Keratinocyte (primary cell): Measurements from ENCODE around the gene TAF11. TPM values are rescaled to one million over a fixed set of nuclear protein-coding genes. Genes with fewer than 3 reads are reported as not detected.

Source experiments
- DNase-seq: peaks from one replicate; pipeline ENCODE4 v3.0.0-alpha.2; 2011; ENCODE audit warnings: low read depth, missing footprints, low spot score
- FAIRE-seq: peaks from 2 replicates; lab custom pipeline; 2011; peaks lifted over from hg19 to GRCh38; lab: Jason Lieb, UNC
- H2AFZ ChIP-seq: 2 replicates; pipeline ENCODE4 v1.6.0; 2012; ENCODE audit warnings: low read length, control low read depth, inconsistent platforms; ENCODE audit not compliant: control insufficient read depth
- H3K27ac ChIP-seq: 2 replicates; pipeline ENCODE4 v1.5.1; 2011; ENCODE audit warnings: low read length; ENCODE audit not compliant: control insufficient read depth, insufficient read depth
- H3K27me3 ChIP-seq: 3 replicates; pipeline ENCODE4 v1.6.0; 2011; ENCODE audit warnings: low read length; ENCODE audit not compliant: control insufficient read depth, insufficient read depth; ENCODE audit errors: extremely low read depth
- H3K36me3 ChIP-seq, 2 experiments: 2 replicates in 1 of 2; 3 replicates in 1 of 2; pipeline ENCODE4 v1.5.1; 2011; ENCODE audit warnings: low read length in 2 of 2, mild to moderate bottlenecking in 1 of 2; ENCODE audit not compliant: control insufficient read depth in 2 of 2, insufficient read depth in 2 of 2; ENCODE audit errors: extremely low read depth in 1 of 2
- H3K4me1 ChIP-seq: 3 replicates; pipeline ENCODE4 v1.5.1; 2011; ENCODE audit warnings: low read length; ENCODE audit not compliant: control insufficient read depth, insufficient read depth; ENCODE audit errors: extremely low read depth
- H3K4me2 ChIP-seq: 3 replicates; pipeline ENCODE4 v1.6.0; 2011; ENCODE audit warnings: low read depth, low read length; ENCODE audit not compliant: control insufficient read depth, insufficient read depth; ENCODE audit errors: extremely low read depth
- H3K4me3 ChIP-seq, 3 experiments: fragments of 200-600 bp in 1 of 3; sonication (generic) in 1 of 3; 2 replicates in 2 of 3; 3 replicates in 1 of 3; pipeline ENCODE4 v1.5.1; 2011 to 2016; ENCODE audit warnings: low read length in 3 of 3, mild to moderate bottlenecking in 3 of 3, control low read depth in 2 of 3, inconsistent platforms in 1 of 3, low read depth in 1 of 3, mixed read lengths in 1 of 3, mixed run types in 1 of 3, moderate library complexity in 1 of 3; ENCODE audit not compliant: control insufficient read depth in 2 of 3, insufficient read depth in 2 of 3; ENCODE audit errors: extremely low read depth in 1 of 3
- H3K79me2 ChIP-seq: 2 replicates; pipeline ENCODE4 v1.6.0; 2012; ENCODE audit warnings: low read length; ENCODE audit not compliant: control insufficient read depth, insufficient read depth
- H3K9ac ChIP-seq: 3 replicates; pipeline ENCODE4 v1.6.0; 2011; ENCODE audit warnings: low read length; ENCODE audit not compliant: control insufficient read depth, insufficient read depth; ENCODE audit errors: extremely low read depth
- H3K9me1 ChIP-seq: 3 replicates; pipeline ENCODE4 v1.6.0; 2011; ENCODE audit warnings: low read length; ENCODE audit not compliant: control insufficient read depth, insufficient read depth; ENCODE audit errors: extremely low read depth
- H3K9me3 ChIP-seq: 2 replicates; pipeline ENCODE4 v1.5.1; 2012; ENCODE audit warnings: low read depth, low read length; ENCODE audit not compliant: control insufficient read depth
- H4K20me1 ChIP-seq: 3 replicates; pipeline ENCODE4 v1.6.0; 2011; ENCODE audit warnings: low read length; ENCODE audit not compliant: control insufficient read depth, insufficient read depth; ENCODE audit errors: extremely low read depth
- CTCF ChIP-seq, 3 experiments: IDR thresholded peaks in 1 of 3; conservative IDR thresholded peaks in 1 of 3; optimal IDR thresholded peaks in 1 of 3; 2 replicates in 2 of 3; 3 replicates in 1 of 3; pipeline versions ENCODE3 to v1.5.1; 2011; ENCODE audit warnings: low read length in 3 of 3, mild to moderate bottlenecking in 3 of 3, moderate library complexity in 2 of 3, control low read depth in 1 of 3, inconsistent platforms in 1 of 3; ENCODE audit not compliant: insufficient read depth in 2 of 3; ENCODE audit errors: extremely low read depth in 1 of 3
- EZH2 ChIP-seq: IDR thresholded peaks from one replicate; pipeline ENCODE4 v1.6.1; 2012; ENCODE audit warnings: inconsistent platforms, mild to moderate bottlenecking, low read length, moderate library complexity
- dilution Hi-C: fragments of 300-500 bp; cut with MboI; formaldehyde crosslinking; loops from one replicate; pipeline ENCODE4 v1.7.0; 2020; ENCODE audit warnings: low sequenced_read_pairs; ENCODE audit not compliant: extremely low pct_ligation_motif_present
- polyA plus RNA-seq, 5 experiments: library from polyadenylated mRNA; depleted of rRNA in 3 of 5; stranded (reverse) in 3 of 5; stranded (forward) in 1 of 5; unstranded in 1 of 5; fragments of >200 nt; gene quantifications; 1 replicate in 1 of 5; 2 replicates in 3 of 5; 3 replicates in 1 of 5; pipeline versions ENCODE4 v1.2.1 to v1.2.3, GENCODE V29; 2011 to 2012; ENCODE audit warnings: missing spikeins in 2 of 5, low read depth in 1 of 5, low replicate concordance in 1 of 5

TAF11 gene
- polyA plus RNA-seq, 1 donor (not counting 4 experiments of a cell fraction or from before 2014, with no cell fraction given): 31.5 TPM

- H3K27ac ChIP-seq: no peak overlapping the region
- H3K9me3 ChIP-seq: no peaks in the 10 kb centered on the region
- no peaks in the 10 kb centered on the region for H3K4me1 ChIP-seq
- peak; percentile 20 for FAIRE-seq
- no peaks in the 10 kb centered on the region for H3K27me3 ChIP-seq
- H3K9ac ChIP-seq: no peak overlapping the region
- H3K4me3 ChIP-seq: no peak overlapping the region
- no peak overlapping the region for H2AFZ ChIP-seq
- peaks cover 4% of the 10 kb centered on the region for H3K79me2 ChIP-seq
- dilution Hi-C loops: no loop called here
- H3K4me2 ChIP-seq: no peak overlapping the region
- peaks cover 24% of the 10 kb centered on the region for H4K20me1 ChIP-seq
- no peaks in the 10 kb centered on the region for H3K9me1 ChIP-seq
- H3K36me3 ChIP-seq: no peaks in the 10 kb centered on the region
- TF ChIP-seq CTCF (optimal IDR thresholded peaks at IDR 0.05 in 1 of 3, IDR thresholded peaks at IDR 0.05 in 1 of 3, conservative IDR thresholded peaks at IDR 0.05 in 1 of 3; ENCODE audit: extremely low read depth in 1 of 3, insufficient read depth in 2 of 3, low read length in 3 of 3): no peak
- no peak for TF ChIP-seq EZH2
- DNase-seq: no peak
Measured at GRCh38 chr6:34904990-34905613, 17.3 kb upstream of the TAF11 start.

GRCh38 chr6:34901930-34902329 is 14.1 kb upstream of the TAF11 start:
- Histone ChIP-seq H3K4me3 (no peak overlapping the region), H3K9me1 (no peaks in the 10 kb centered on the region), H3K27ac (no peak overlapping the region), H3K9ac (no peak overlapping the region), H2AFZ (no peak overlapping the region), H3K79me2 (peaks cover 12% of the 10 kb centered on the region), H3K9me3 (no peaks in the 10 kb centered on the region), H3K4me1 (no peaks in the 10 kb centered on the region), H3K4me2 (no peak overlapping the region), H4K20me1 (peaks cover 10% of the 10 kb centered on the region), H3K36me3 (no peaks in the 10 kb centered on the region), H3K27me3 (no peaks in the 10 kb centered on the region)
- FAIRE-seq (no peak), DNase-seq (no peak)
- dilution Hi-C loops: no loop called here
- TF ChIP-seq CTCF (optimal IDR thresholded peaks at IDR 0.05 in 1 of 3, IDR thresholded peaks at IDR 0.05 in 1 of 3, conservative IDR thresholded peaks at IDR 0.05 in 1 of 3; ENCODE audit: extremely low read depth in 1 of 3, insufficient read depth in 2 of 3, low read length in 3 of 3) (no peak), EZH2 (no peak)
